Measurements from ENCODE around the gene ERMARD. TPM values are rescaled to one million over a fixed set of nuclear protein-coding genes. Genes with fewer than 3 reads are reported as not detected.

The ERMARD gene
- total RNA-seq, 2 experiments from 2014 or later, result 23.2 to 42.3 TPM

DNA sequence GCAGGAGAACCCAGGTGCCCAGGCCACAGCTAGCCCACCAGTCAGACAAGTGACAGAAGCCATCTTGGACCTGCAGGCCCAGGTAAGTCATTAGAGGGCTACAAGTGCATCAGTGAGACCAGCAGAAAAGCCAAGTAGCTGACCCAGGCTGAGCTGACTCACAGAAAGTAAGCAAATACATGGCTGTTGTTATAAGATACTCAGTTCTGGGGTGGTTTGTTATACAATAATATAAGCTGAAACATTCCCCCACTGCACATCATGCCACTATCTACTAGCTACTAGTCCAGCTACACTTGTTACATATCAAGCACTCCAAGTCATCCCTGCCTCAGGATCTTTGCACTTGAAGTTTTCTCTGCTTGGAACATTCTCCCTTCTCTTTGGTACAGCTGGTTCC lies 10.1 kb upstream of the ERMARD start:
- intact Hi-C loops (cut with micrococcal nuclease; ENCODE audit: unreplicated experiment), result no loop called here
- CTCF ChIA-PET (ENCODE audit: unreplicated experiment), result no interaction called here
- no TSS peak for BruUV-seq (replicated peaks)

DNA sequence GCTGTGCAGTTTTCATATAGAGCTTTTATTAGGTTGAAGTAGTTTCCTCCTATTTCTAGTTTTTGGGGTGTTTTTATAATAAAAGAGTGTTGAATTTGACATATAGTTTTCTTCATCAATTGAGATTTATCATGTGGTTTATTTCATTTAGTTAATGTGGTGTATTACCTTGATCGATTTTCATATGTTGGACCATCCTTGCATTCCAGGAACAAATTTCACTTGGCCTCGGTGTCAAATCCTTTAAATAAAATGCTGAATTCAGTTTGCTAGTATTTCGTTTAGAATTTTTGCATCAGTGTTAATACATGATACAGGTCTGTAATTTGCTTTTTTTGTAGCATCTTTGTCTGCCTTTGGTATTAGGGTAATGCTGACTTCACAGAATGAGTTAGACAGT lies 6.0 kb upstream of the ERMARD start:
- BruUV-seq (replicated peaks), result no TSS peak
- Histone ChIP-seq H3K9me2 (ENCODE audit: insufficient read depth, low read length) (no peaks in the 10 kb centered on the region), H4K20me1 (ENCODE audit: insufficient read depth, low read length) (no peaks in the 10 kb centered on the region; the same call in 1 of the 2 replicates), H3K36me3 (ENCODE audit: insufficient read depth, low read length) (peaks cover 29% of the 10 kb centered on the region), H3K9me3 (ENCODE audit: low read length) (peaks cover 20% of the 10 kb centered on the region), H3K27ac (ENCODE audit: low read depth, low read length, poor library complexity, severe bottlenecking) (no peak overlapping the region), H3K4me2 (ENCODE audit: low read length) (no peak overlapping the region), H2AFZ (ENCODE audit: low read length) (no peak overlapping the region), H3K79me2 (ENCODE audit: insufficient read depth, low read depth, low read length) (peaks cover 13% of the 10 kb centered on the region), H3K4me1 (ENCODE audit: insufficient read depth, low read length, poor library complexity, severe bottlenecking) (peaks cover 8% of the 10 kb centered on the region), H3K4me3 (ENCODE audit: low read depth, low read length, poor library complexity, severe bottlenecking) (no peak overlapping the region)
- POLR2A ChIA-PET, result interaction anchor here (0.7 kb wide), 1 partner anchor 147 kb away, joined by 5 read pairs; no protein-coding TSS in a partner anchor
- intact Hi-C loops (cut with micrococcal nuclease; ENCODE audit: unreplicated experiment), result no loop called here
- CTCF ChIA-PET (ENCODE audit: unreplicated experiment), result no interaction called here
- TF ChIP-seq, protein P1, sequence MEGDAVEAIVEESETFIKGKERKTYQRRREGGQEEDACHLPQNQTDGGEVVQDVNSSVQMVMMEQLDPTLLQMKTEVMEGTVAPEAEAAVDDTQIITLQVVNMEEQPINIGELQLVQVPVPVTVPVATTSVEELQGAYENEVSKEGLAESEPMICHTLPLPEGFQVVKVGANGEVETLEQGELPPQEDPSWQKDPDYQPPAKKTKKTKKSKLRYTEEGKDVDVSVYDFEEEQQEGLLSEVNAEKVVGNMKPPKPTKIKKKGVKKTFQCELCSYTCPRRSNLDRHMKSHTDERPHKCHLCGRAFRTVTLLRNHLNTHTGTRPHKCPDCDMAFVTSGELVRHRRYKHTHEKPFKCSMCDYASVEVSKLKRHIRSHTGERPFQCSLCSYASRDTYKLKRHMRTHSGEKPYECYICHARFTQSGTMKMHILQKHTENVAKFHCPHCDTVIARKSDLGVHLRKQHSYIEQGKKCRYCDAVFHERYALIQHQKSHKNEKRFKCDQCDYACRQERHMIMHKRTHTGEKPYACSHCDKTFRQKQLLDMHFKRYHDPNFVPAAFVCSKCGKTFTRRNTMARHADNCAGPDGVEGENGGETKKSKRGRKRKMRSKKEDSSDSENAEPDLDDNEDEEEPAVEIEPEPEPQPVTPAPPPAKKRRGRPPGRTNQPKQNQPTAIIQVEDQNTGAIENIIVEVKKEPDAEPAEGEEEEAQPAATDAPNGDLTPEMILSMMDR (conservative IDR thresholded peaks at IDR 0.05; ENCODE audit: low read length), result no peak
- no peak for TF ChIP-seq EZH2phosphoT487 (IDR thresholded peaks at IDR 0.05; ENCODE audit: borderline replicate concordance, low read depth, low read length)
- no peak for DNase-seq (ENCODE audit: low spot score)

More for the DNA sequence above, 10.1 kb upstream of the ERMARD start:
- TF ChIP-seq, protein P1 (conservative IDR thresholded peaks at IDR 0.05; ENCODE audit: low read length), result no peak
- TF ChIP-seq EZH2phosphoT487 (IDR thresholded peaks at IDR 0.05; ENCODE audit: borderline replicate concordance, low read depth, low read length), result no peak
- Histone ChIP-seq H3K36me3 (ENCODE audit: insufficient read depth, low read length) (no peaks in the 10 kb centered on the region; the same call in 1 of the 2 replicates), H4K20me1 (ENCODE audit: insufficient read depth, low read length) (no peaks in the 10 kb centered on the region), H3K9me3 (ENCODE audit: low read length) (peaks cover 13% of the 10 kb centered on the region), H3K4me2 (ENCODE audit: low read length) (no peak overlapping the region), H3K27ac (ENCODE audit: low read depth, low read length, poor library complexity, severe bottlenecking) (no peak overlapping the region), H3K79me2 (ENCODE audit: insufficient read depth, low read depth, low read length) (no peaks in the 10 kb centered on the region), H3K9me2 (ENCODE audit: insufficient read depth, low read length) (no peaks in the 10 kb centered on the region), H3K4me3 (ENCODE audit: low read depth, low read length, poor library complexity, severe bottlenecking) (no peak overlapping the region), H2AFZ (ENCODE audit: low read length) (no peak overlapping the region), H3K4me1 (ENCODE audit: insufficient read depth, low read length, poor library complexity, severe bottlenecking) (no peaks in the 10 kb centered on the region)
- POLR2A ChIA-PET, result interaction anchor here (0.7 to 0.9 kb wide), 2 partner anchors 36 to 863 kb away, joined by 3 read pairs; no protein-coding TSS in a partner anchor
- DNase-seq (ENCODE audit: low spot score), result no peak

DNA sequence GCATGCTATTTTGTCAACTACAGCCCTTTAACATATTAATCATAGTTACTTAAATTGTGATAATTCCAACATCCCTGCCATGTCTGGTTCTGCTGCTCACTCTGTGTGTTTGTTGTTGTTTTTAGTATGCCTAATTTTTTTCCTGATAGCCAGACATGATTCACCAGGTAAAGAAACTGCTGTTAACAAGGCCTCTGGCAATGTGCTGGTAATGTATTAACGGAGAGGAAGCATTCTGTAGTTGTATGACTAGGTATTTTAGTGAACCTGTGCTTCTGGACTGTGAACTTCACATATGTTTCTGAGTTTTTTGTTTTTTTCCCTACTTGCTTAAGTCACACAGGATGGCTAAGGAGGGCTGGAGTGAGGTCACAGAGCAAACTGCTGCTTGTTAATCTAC lies 4.9 kb upstream of the ERMARD start:
- H3K27ac ChIP-seq (ENCODE audit: low read depth, low read length, poor library complexity, severe bottlenecking), result no peak overlapping the region
- no TSS peak for BruUV-seq (replicated peaks)
- no peak overlapping the region for H3K4me3 ChIP-seq (ENCODE audit: low read depth, low read length, poor library complexity, severe bottlenecking)
- ChIA-PET CTCF (ENCODE audit: unreplicated experiment) (no interaction called here), POLR2A (interaction anchor here (0.7 to 0.9 kb wide), 3 partner anchors 12 to 547 kb away, joined by 3 to 5 read pairs (median 4); no protein-coding TSS in a partner anchor)
- peaks cover 29% of the 10 kb centered on the region for H3K36me3 ChIP-seq (ENCODE audit: insufficient read depth, low read length)
- TF ChIP-seq EZH2phosphoT487 (IDR thresholded peaks at IDR 0.05; ENCODE audit: borderline replicate concordance, low read depth, low read length), result no peak
- TF ChIP-seq, protein P1 (conservative IDR thresholded peaks at IDR 0.05; ENCODE audit: low read length), result no peak
- H4K20me1 ChIP-seq (ENCODE audit: insufficient read depth, low read length), result no peaks in the 10 kb centered on the region; the same call in 1 of the 2 replicates
- no peak overlapping the region for H3K4me2 ChIP-seq (ENCODE audit: low read length)
- DNase-seq (ENCODE audit: low spot score), result no peak
- peaks cover 10% of the 10 kb centered on the region for H3K4me1 ChIP-seq (ENCODE audit: insufficient read depth, low read length, poor library complexity, severe bottlenecking)
- H3K9me3 ChIP-seq (ENCODE audit: low read length), result peaks cover 20% of the 10 kb centered on the region
- H3K79me2 ChIP-seq (ENCODE audit: insufficient read depth, low read depth, low read length), result peaks cover 21% of the 10 kb centered on the region
- no peaks in the 10 kb centered on the region for H3K9me2 ChIP-seq (ENCODE audit: insufficient read depth, low read length)
- H2AFZ ChIP-seq (ENCODE audit: low read length), result no peak overlapping the region
- intact Hi-C loops (cut with micrococcal nuclease; ENCODE audit: unreplicated experiment), result no loop called here
